ENCODE data around the gene RGS7. TPM values are rescaled to one million over a fixed set of nuclear protein-coding genes. Genes with fewer than 3 reads are reported as not detected.
"Not testable (repeated sequence)": the region's sequence is repeated elsewhere in the genome, so short reads cannot be mapped to it uniquely, and the experiment has no call there.

The RGS7 gene
- total and polyA plus RNA-seq, 9 donors: 0.05 to 0.25 (median 0.10) TPM; not detected in 5

- H3K4me1 ChIP-seq (ENCODE audit: control insufficient read depth, insufficient read depth, low read length): no peaks in the 10 kb centered on the region
- WGBS (ENCODE audit: insufficient coverage): 63% methylated on average over 1 of the region's 4 CpGs
- no peak overlapping the region for H3K4me3 ChIP-seq (ENCODE audit: low read length)
- no peak for DNase-seq
- no peak overlapping the region for H3K27ac ChIP-seq (ENCODE audit: low read length)
- no peaks in the 10 kb centered on the region for H3K36me3 ChIP-seq (ENCODE audit: control insufficient read depth, insufficient read depth, low read length)
- no peaks in the 10 kb centered on the region for H3K9me3 ChIP-seq (replicated peaks; ENCODE audit: control insufficient read depth, low read depth, low read length)
- H3K27me3 ChIP-seq (ENCODE audit: control insufficient read depth, insufficient read depth, low read length): no peaks in the 10 kb centered on the region
These were observed 588.0 kb downstream of the RGS7 start for GRCh38 chr1:240768979-240769378.

- Histone ChIP-seq H3K4me1 (ENCODE audit: control insufficient read depth, insufficient read depth, low read length) (no peaks in the 10 kb centered on the region), H3K27ac (ENCODE audit: low read length) (no peak overlapping the region), H3K4me3 (ENCODE audit: low read length) (no peak overlapping the region), H3K36me3 (ENCODE audit: control insufficient read depth, insufficient read depth, low read length) (no peaks in the 10 kb centered on the region), H3K9me3 (replicated peaks; ENCODE audit: control insufficient read depth, low read depth, low read length) (no peaks in the 10 kb centered on the region), H3K27me3 (ENCODE audit: control insufficient read depth, insufficient read depth, low read length) (no peaks in the 10 kb centered on the region)
- DNase-seq: no peak
These were observed 590.2 kb downstream of the RGS7 start for GRCh38 chr1:240766831-240767230.

DNA sequence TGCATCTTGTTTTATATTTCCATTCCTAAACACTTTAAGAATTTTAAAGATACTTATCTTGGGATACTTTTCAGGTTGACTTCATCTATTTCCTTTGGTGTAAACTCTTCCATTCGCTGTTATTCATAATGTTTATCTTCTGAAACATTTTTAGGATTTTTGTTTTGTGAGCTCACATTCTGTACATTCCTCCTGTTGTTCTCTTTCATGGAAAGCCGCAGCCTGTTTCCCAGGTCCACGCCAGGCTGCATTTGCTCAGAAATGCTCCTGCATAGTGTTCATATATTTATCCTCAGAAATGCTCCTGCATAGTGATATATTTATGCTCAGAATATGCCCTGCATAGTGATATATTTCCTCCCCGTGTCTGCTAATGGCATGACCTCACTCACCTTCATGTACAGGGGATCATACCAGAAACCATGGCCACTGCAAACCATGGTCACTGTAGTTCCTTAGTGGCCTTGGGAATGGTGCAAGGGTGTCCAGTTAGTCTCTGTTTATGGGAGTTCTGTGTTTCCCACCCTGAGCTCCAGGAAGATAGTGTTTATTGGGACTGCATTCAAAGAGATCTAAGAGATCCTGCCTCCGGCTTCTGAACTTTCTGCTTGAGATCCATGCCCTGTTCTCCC is 591.2 kb downstream of the RGS7 start:
- Histone ChIP-seq H3K4me1 (ENCODE audit: control insufficient read depth, insufficient read depth, low read length) (no peaks in the 10 kb centered on the region), H3K27me3 (ENCODE audit: control insufficient read depth, insufficient read depth, low read length) (no peaks in the 10 kb centered on the region), H3K36me3 (ENCODE audit: control insufficient read depth, insufficient read depth, low read length) (no peaks in the 10 kb centered on the region), H3K4me3 (ENCODE audit: low read length) (no peak overlapping the region), H3K27ac (ENCODE audit: low read length) (no peak overlapping the region), H3K9me3 (replicated peaks; ENCODE audit: control insufficient read depth, low read depth, low read length) (no peaks in the 10 kb centered on the region)
- DNase-seq: peak; percentile 2
- WGBS (ENCODE audit: insufficient coverage): no CpG with 5 or more reads among the region's 5 CpGs

DNA sequence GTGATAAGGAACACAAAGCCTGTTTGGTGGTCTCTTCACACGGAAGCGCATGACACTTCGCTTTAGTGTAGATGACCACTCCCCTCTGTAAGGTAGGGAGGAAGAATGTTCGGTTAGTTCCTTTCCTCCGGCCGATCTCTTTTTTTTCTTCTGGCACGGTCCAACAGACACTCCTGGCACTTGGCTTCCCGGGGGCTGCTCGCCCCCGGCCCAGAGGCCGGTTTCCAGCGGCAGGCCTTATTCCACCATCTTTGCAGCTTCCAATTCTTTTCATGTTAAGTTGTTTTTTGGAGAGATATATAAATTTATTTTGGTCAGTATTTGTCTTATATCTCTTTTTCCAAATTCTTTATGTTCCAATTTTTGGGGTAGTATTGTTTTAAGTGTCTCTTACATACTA is 593.2 kb downstream of the RGS7 start:
- 100% methylated on average over 2 of the region's 12 CpGs for WGBS (ENCODE audit: insufficient coverage)
- no peak for DNase-seq
- Histone ChIP-seq H3K4me3 (ENCODE audit: low read length) (no peak overlapping the region), H3K9me3 (replicated peaks; ENCODE audit: control insufficient read depth, low read depth, low read length) (no peaks in the 10 kb centered on the region), H3K27me3 (ENCODE audit: control insufficient read depth, insufficient read depth, low read length) (no peaks in the 10 kb centered on the region), H3K36me3 (ENCODE audit: control insufficient read depth, insufficient read depth, low read length) (no peaks in the 10 kb centered on the region), H3K4me1 (ENCODE audit: control insufficient read depth, insufficient read depth, low read length) (no peaks in the 10 kb centered on the region), H3K27ac (ENCODE audit: low read length) (no peak overlapping the region)

DNA sequence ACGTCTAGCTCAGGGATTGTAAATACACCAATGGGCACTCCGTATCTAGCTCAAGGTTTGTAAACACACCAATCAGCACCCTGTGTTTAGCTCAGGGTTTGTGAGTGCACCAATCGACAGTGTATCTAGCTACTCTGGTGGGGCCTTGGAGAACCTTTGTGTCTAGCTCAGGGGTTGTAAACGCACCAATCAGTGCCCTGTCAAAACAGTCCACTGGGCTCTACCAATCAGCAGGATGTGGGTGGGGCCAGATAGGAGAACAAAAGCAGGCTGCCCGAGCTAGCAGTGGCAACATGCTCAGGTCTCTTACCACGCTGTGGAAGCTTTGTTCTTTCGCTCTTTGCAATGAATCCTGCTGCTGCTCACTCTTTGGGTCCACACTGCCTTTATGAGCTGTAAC is 593.9 kb downstream of the RGS7 start:
- H3K4me3 ChIP-seq (ENCODE audit: low read length); DNase-seq; H3K4me1 ChIP-seq (ENCODE audit: control insufficient read depth, insufficient read depth, low read length); H3K36me3 ChIP-seq (ENCODE audit: control insufficient read depth, insufficient read depth, low read length); H3K27me3 ChIP-seq (ENCODE audit: control insufficient read depth, insufficient read depth, low read length); H3K27ac ChIP-seq (ENCODE audit: low read length); H3K9me3 ChIP-seq (replicated peaks; ENCODE audit: control insufficient read depth, low read depth, low read length): not testable (repeated sequence)
- 83% methylated on average over 6 of the region's 7 CpGs for WGBS (ENCODE audit: insufficient coverage)

GRCh38 chr1:240762471-240762987 is 594.5 kb downstream of the RGS7 start:
- not testable (repeated sequence) for H3K36me3 ChIP-seq (ENCODE audit: control insufficient read depth, insufficient read depth, low read length); H3K4me3 ChIP-seq (ENCODE audit: low read length); H3K4me1 ChIP-seq (ENCODE audit: control insufficient read depth, insufficient read depth, low read length); H3K27me3 ChIP-seq (ENCODE audit: control insufficient read depth, insufficient read depth, low read length); DNase-seq; H3K9me3 ChIP-seq (replicated peaks; ENCODE audit: control insufficient read depth, low read depth, low read length); H3K27ac ChIP-seq (ENCODE audit: low read length)
- WGBS (ENCODE audit: insufficient coverage): 96% methylated on average over 24 of the region's 42 CpGs

DNA sequence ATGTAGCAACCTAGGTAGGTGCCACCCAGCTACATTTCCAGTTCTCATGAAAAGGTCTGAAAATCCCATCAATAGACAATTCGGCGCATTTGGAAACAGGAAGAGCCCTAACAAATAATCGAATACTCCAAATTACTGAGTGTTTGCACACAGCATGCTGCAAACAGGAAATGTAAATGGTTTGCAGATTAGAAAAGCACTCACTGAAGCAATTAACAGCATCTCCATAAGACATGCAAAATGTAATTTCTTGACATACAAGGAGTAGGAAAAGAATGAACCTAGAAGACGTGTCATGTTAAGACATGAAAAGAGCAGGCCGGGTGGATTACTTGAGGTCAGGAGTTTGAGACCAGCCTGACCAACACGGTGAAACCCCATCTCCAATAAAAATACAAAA is 598.2 kb downstream of the RGS7 start:
- no CpG with 5 or more reads among the region's 6 CpGs for WGBS (ENCODE audit: insufficient coverage)
- not testable (repeated sequence) for H3K27me3 ChIP-seq (ENCODE audit: control insufficient read depth, insufficient read depth, low read length); DNase-seq; H3K4me3 ChIP-seq (ENCODE audit: low read length); H3K9me3 ChIP-seq (replicated peaks; ENCODE audit: control insufficient read depth, low read depth, low read length); H3K36me3 ChIP-seq (ENCODE audit: control insufficient read depth, insufficient read depth, low read length); H3K27ac ChIP-seq (ENCODE audit: low read length); H3K4me1 ChIP-seq (ENCODE audit: control insufficient read depth, insufficient read depth, low read length)

DNA sequence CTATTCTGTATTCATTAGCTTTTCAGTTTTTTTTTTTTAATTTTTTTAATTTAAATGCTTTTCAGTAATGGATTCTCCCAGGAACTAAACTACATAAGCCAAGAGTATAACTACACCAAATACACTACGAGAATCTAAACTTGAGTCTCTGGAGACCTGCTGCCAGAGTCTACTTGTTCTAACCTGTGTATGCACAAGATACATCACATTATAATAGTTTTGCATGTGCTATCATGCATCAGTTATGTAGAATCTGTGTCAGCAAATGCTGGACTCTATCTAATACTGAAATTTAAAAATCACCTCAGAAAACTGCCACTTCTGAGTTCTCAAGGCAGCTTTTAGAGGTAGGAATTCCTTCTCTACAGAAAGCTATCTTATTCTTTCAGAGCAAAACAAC is 598.7 kb downstream of the RGS7 start:
- DNase-seq: no peak
- no peak overlapping the region for H3K4me3 ChIP-seq (ENCODE audit: low read length)
- H3K36me3 ChIP-seq (ENCODE audit: control insufficient read depth, insufficient read depth, low read length): no peaks in the 10 kb centered on the region
- H3K9me3 ChIP-seq (replicated peaks; ENCODE audit: control insufficient read depth, low read depth, low read length): no peaks in the 10 kb centered on the region
- no peaks in the 10 kb centered on the region for H3K4me1 ChIP-seq (ENCODE audit: control insufficient read depth, insufficient read depth, low read length)
- H3K27ac ChIP-seq (ENCODE audit: low read length): no peak overlapping the region
- WGBS (ENCODE audit: insufficient coverage): no CpG with 5 or more reads among the region's 1 CpG
- H3K27me3 ChIP-seq (ENCODE audit: control insufficient read depth, insufficient read depth, low read length): no peaks in the 10 kb centered on the region

- no peaks in the 10 kb centered on the region for H3K4me1 ChIP-seq (ENCODE audit: control insufficient read depth, insufficient read depth, low read length)
- no peak for DNase-seq
- no peaks in the 10 kb centered on the region for H3K9me3 ChIP-seq (replicated peaks; ENCODE audit: control insufficient read depth, low read depth, low read length)
- no peak overlapping the region for H3K27ac ChIP-seq (ENCODE audit: low read length)
- H3K4me3 ChIP-seq (ENCODE audit: low read length): no peak overlapping the region
- H3K36me3 ChIP-seq (ENCODE audit: control insufficient read depth, insufficient read depth, low read length): no peaks in the 10 kb centered on the region
- H3K27me3 ChIP-seq (ENCODE audit: control insufficient read depth, insufficient read depth, low read length): no peaks in the 10 kb centered on the region
These were observed 609.1 kb downstream of the RGS7 start for GRCh38 chr1:240747907-240748306.

DNA sequence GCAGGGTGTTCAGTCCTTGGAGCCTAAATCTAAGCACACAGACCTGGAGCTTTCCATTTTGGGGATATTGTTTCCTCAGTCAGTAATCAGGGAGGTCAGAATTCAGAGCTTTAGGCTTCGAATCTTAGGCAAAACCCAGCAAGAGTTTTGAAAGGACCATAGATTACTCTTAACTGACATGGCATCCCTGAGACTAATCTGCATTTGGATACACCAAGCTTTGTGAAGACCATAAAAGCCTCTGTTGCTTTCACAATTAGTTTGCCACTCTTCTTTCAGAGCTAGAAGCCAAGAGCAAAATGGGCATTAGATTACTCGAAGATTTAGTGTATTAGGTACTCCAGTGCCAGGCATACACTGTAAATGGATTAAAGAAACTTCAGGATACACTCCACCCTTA is 613.3 kb downstream of the RGS7 start:
- H3K36me3 ChIP-seq (ENCODE audit: control insufficient read depth, insufficient read depth, low read length): no peaks in the 10 kb centered on the region
- no CpG with 5 or more reads among the region's 2 CpGs for WGBS (ENCODE audit: insufficient coverage)
- H3K27me3 ChIP-seq (ENCODE audit: control insufficient read depth, insufficient read depth, low read length): no peaks in the 10 kb centered on the region
- no peak overlapping the region for H3K4me3 ChIP-seq (ENCODE audit: low read length)
- DNase-seq: no peak
- H3K4me1 ChIP-seq (ENCODE audit: control insufficient read depth, insufficient read depth, low read length): no peaks in the 10 kb centered on the region
- no peak overlapping the region for H3K27ac ChIP-seq (ENCODE audit: low read length)
- H3K9me3 ChIP-seq (replicated peaks; ENCODE audit: control insufficient read depth, low read depth, low read length): no peaks in the 10 kb centered on the region

DNA sequence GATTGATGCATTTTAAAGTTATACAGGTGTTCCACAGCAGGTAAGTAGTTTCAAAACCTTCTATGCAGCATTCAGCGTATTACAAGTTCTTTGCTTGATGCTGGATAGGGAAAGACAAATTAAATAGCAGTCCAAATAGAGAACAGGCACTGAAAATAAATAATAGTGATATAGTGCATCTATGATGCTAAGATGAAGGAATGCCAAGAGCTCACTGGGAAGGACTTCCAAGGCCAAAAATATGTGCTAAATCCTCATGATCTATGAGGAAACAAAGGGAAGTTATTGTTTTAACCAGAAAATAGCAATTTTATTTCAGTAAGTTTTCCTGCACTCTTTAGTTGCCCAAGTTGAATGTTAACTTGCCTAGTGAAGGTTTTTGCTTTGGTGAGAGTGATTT is 617.3 kb downstream of the RGS7 start:
- no peaks in the 10 kb centered on the region for H3K4me1 ChIP-seq (ENCODE audit: control insufficient read depth, insufficient read depth, low read length)
- H3K4me3 ChIP-seq (ENCODE audit: low read length): no peak overlapping the region
- no peaks in the 10 kb centered on the region for H3K36me3 ChIP-seq (ENCODE audit: control insufficient read depth, insufficient read depth, low read length)
- no peaks in the 10 kb centered on the region for H3K9me3 ChIP-seq (replicated peaks; ENCODE audit: control insufficient read depth, low read depth, low read length)
- no peaks in the 10 kb centered on the region for H3K27me3 ChIP-seq (ENCODE audit: control insufficient read depth, insufficient read depth, low read length)
- no peak overlapping the region for H3K27ac ChIP-seq (ENCODE audit: low read length)
- peak; percentile 19 for DNase-seq
- WGBS (ENCODE audit: insufficient coverage): no CpG with 5 or more reads among the region's 1 CpG
